GM18858 (cell line): ENCODE data around the gene GMDS.

Source experiments
- ATAC-seq: cut with Tn5 transposase; IDR thresholded peaks from one replicate; pipeline ENCODE4 v1.9.1; 2021; ENCODE audit not compliant: unreplicated experiment

The GMDS gene

DNA sequence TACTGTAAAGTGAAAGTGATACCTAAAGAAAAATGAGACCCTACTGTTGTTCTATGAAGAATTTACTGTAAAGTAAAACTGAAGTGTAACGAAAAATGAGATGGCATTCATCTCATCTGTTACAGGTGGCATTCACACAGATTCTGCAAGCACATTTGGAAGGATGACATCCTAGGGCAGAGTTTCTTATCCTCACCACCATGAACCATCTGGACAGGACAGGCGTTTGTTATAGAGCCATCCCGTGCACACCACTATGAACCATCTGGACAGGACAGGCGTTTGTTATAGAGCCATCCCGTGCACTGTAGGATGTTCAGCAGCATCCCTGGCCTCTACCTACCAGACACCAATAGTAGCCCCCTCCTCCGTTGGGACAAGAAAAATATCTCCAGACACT lies 294.8 kb downstream of the GMDS start:
- no peak for ATAC-seq

DNA sequence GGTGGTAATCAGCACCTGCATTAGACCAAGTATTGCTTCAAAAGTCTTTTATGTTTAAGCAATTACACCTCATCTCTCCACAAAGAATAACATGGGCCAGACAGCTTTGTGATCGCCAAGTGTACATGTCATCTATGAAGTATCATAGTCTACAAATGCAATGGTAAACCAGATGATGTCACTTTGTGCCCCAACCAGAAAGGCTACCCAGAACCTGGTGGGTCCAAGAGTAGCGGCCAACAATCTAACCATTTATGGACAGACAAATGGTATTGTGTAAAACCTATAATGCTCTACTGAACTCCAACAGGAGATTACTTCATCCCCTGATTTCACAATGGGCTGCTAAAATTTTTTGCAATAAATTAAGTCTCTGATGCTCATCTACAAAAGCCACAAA lies 295.9 kb downstream of the GMDS start:
- no peak for ATAC-seq

GRCh38 chr6:1947922-1948321 lies 297.5 kb downstream of the GMDS start:
- no peak for ATAC-seq

DNA sequence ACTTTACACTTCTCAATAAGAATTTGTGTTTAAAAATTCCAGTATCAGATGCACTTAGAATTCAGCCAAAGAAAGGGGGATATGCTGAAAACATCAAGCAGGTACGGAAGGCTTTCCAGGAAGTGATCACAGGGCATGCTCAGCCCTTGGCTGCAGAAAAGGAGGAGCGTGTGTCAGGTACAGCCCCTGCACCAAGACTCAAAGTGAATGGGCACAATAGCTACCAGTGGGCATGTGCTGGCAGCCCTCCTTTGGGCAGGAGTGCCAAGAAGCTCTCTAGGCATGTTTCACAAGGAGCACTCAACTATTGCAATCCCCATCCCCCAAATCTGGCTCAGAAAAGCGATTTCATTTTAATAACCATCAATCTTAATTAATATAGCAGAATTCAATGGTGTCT lies 298.8 kb downstream of the GMDS start:
- no peak for ATAC-seq

- ATAC-seq, result no peak
Measured at GRCh38 chr6:1945235-1945832, 300.1 kb downstream of the GMDS start.

- no peak for ATAC-seq
Measured at GRCh38 chr6:1942834-1943233, 302.6 kb downstream of the GMDS start.

GRCh38 chr6:1941534-1941933 lies 303.9 kb downstream of the GMDS start:
- ATAC-seq, result no peak

DNA sequence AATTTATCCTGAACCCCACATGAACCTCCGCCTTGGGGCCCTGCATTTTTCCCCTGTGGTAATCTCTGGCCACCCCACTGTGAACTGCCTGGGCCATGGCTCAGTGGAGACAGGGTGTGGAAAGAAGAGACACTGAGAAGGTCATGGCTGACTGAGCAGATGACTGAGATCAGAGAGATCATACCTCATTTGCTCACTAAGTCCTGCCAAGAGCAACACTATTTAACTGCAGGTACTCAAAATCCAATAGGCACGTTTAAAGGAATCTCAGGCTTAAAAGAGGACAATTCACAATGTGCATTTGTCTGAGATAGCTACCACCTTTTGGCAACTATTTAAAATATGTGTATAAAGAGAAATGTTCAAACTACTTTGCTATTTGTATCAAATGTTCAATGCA lies 305.0 kb downstream of the GMDS start:
- ATAC-seq, result peak; percentile 57

GRCh38 chr6:1933292-1933691 lies 312.1 kb downstream of the GMDS start:
- no peak for ATAC-seq

DNA sequence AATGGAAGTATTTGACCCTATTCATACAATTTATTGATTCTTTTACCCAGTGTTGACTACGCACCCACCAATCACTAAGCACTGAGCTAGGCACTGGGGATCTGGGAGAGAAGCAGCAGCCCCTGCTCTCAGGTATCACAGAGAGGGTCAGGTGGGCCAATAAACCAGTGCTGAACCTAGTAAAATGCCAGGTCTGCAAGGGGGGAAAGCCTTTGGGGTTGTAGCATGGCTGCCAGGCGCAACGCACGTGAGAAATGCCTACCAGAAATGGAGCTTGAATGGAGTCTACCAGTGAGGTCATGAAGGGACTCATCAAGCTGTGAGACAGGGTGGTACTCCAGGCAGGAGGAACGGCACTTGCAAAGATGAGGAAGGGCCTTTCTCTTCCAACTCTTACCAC lies 313.6 kb downstream of the GMDS start:
- ATAC-seq, result no peak

DNA sequence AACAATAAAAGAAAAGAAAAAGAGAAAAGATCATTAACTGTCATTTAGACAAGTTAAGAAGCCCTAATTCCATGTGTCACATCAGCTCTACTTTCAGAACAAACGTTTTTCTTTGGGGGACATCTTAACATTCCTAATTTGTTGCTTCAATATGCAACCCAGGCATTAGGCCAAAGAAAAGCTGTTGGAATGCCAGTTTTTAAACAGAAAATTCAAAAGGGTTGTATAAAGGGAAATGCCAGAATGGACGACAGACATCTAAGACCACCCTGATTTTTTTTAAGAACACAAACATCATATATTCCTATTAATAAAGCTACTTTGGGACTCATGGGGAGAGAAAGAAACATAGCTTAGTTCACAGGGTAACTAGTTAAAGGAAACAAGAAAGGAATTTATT lies 315.0 kb downstream of the GMDS start:
- no peak for ATAC-seq

DNA sequence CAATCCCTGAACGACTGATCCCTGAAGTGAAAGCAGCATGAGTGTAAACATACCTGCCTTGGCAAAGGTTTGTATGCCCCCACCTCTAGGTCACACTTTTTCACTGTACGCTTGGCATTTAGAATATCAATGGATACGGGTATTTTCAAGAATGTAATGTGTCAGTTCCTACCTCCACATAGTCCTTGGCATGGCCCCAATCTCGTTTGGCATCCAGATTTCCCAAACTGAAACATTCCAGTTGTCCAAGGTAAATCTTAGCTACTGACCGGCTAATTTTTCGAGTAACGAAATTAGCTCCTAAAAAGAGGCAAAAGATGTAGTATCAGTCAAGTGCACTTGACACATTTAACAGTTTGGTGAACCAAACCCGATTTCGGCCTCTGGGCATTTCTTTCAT lies 315.5 kb downstream of the GMDS start:
- ATAC-seq, result no peak

GRCh38 chr6:1925743-1926430 lies 319.5 kb downstream of the GMDS start:
- no peak for ATAC-seq

DNA sequence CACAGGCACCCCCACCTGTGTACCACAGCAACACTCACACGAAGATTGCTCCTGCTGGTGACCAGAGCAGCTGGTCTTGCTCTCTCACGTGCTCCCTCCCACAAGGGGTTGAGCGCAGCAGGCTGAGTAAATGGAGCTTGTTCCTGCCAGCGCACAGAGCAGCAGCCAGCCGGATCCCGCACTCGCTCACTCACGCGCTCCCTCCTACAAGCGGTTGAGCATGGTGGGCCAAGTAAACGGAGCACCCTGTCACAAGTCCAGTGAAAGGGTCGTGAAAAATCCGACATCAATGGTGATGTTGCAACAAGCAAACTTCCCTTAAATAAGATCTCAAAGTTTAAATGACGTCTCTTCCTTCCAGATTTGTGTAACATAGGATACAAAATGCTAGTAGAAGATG lies 322.0 kb downstream of the GMDS start:
- no peak for ATAC-seq

DNA sequence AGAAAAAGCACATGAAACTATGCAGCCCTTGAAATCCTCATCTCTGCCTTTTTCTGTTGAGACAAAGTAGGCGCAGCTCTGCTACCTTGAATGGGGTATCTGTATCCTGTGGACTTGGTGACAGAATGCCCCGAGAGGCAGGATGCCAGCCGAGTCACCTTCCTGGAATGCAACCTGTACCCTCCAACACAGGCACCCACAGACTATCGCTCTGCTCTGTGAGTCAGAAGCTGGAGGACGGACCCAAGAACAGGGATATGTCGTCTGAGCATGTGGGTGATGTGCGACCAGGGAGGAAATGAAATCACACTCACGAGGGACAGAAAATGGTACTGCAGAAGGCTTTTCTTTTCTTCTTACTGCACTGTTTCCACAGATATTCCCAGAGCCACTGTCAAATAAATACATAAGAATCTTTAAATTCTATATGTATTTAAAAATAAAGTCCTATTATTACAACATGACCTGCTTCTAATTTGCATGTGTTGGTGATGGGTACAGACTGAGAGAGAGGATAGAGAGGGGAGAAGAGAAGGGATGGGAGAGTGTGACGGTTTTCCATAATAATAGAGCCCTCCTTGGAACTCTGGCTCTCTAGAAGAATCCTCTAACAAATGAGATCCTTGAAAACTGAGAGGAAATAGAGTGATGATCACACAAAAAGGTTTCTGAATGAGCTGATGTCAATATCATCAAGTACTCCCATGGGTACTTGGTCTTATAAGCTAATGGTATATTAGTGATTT lies 327.6 kb downstream of the GMDS start:
- ATAC-seq, result no peak

- ATAC-seq, result no peak
Measured at GRCh38 chr6:1916334-1917070, 328.9 kb downstream of the GMDS start.

DNA sequence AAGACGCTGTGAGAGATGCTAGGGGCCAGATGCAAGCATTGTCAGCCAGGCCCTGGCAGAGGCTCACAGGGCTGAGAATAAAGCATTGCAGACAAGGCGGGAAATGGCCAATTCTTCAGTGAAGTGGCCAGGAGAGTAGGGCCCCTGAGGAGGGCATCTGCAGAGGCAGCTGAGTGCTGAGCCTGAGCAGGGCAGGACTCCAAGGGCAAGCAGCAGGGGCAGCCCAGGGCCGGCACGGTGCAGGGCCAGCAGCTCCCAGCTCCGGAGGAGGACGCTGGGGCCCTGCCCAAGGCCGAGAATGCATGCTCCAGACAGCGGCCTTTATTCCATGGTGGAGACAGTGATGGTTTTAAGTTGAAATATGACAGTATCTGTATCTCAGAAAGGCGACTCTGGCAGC lies 330.2 kb downstream of the GMDS start:
- ATAC-seq, result no peak

DNA sequence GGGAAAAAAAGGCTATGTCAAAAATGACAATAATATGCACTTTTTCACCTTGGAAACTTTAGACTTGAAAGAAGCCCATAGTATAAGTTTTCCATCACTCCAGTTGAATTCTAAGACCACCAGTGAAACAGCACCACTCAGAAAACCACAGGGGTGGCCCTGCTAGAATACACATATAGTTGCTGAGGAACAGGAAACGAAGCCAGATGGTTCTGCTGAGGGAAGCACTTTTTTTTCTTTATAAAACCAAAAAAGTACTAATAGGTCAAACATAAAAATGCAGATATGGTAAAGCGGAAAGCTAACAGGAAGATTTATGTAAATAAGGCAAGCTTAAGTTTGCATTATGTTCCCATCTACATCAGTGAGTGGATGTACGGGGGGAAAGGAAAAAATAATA lies 331.8 kb downstream of the GMDS start:
- no peak for ATAC-seq

DNA sequence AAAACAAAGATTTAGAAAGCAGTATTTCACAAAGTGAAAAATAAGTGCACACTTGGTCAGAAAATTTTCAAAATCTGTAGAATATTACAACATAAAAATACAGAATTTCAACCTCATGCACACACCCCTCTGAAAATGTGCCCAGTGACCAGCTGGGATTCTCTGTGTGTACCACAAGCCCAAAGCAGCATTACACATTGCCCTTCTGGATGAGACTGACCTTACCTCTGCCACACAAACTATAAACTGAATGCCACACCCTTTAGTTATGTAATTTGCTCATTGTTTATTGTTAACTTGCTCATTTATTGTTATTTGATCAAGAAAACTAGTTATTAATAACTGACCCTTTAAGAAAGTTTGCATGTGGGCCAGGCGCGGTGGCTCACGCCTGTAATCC lies 332.7 kb downstream of the GMDS start:
- no peak for ATAC-seq

DNA sequence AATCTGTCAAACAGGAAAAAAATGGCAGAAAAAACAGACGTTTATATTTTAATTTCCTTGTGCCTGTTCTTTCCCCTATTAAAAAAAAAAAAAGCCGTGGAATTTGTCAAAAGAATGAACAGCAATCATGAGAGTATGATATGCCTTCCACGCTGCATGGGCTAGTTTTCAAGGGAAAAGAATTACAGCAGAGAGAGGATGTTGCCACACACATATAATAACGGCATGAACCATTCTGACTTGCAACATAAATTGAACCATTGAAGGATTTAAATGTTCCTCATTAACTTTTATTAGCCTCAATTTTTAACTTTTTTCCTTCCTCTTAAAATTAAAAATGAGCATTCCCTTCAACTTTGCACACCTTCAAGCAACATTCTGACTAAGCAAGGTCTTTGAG lies 333.9 kb downstream of the GMDS start:
- ATAC-seq, result no peak

- ATAC-seq, result no peak
Measured at GRCh38 chr6:1910621-1911407, 334.6 kb downstream of the GMDS start.
